Activated CD4-positive, alpha-beta T cell treated with anti-CD3 and anti-CD28 coated beads, Interleukin-2, amount 10 ng/mL, durations not matched to agents 7 days and 5 days (primary cell): ENCODE results near the gene LRRC52. TPM values are rescaled to one million over a fixed set of nuclear protein-coding genes. Genes with fewer than 3 reads are reported as not detected.

Experiments used
- CTCF ChIA-PET: fragments of 350-600 bp; sonication (Branson Sonifier 250); formaldehyde crosslinking; loops from one replicate; lab custom pipeline; 2021; ENCODE audit warnings: antibody characterized with exemption; lab: Charles Lee
- POLR2A ChIA-PET: fragments of 350-600 bp; sonication (Branson Sonifier 250); formaldehyde crosslinking; loops from one replicate; lab custom pipeline; 2021; ENCODE audit warnings: antibody characterized with exemption; lab: Charles Lee
- DNase-seq: peaks from one replicate; pipeline ENCODE4 v3.0.0-alpha.2; 2020
- H3K27ac Mint-ChIP-seq: one replicate; pipeline ENCODE4 v1.8.0; 2021; ENCODE audit warnings: mild to moderate bottlenecking, moderate library complexity, mixed read lengths
- H3K27me3 Mint-ChIP-seq: one replicate; pipeline ENCODE4 v1.8.0; 2021; ENCODE audit warnings: mixed read lengths
- H3K36me3 Mint-ChIP-seq: one replicate; pipeline ENCODE4 v1.8.0; 2021; ENCODE audit warnings: low read depth, mixed read lengths
- H3K4me1 Mint-ChIP-seq: one replicate; pipeline ENCODE4 v1.8.0; 2021; ENCODE audit warnings: mixed read lengths
- H3K4me3 Mint-ChIP-seq: one replicate; pipeline ENCODE4 v1.8.0; 2021; ENCODE audit warnings: mild to moderate bottlenecking, moderate library complexity, mixed read lengths
- H3K9me3 Mint-ChIP-seq: one replicate; pipeline ENCODE4 v1.8.0; 2021; ENCODE audit warnings: mixed read lengths
- total RNA-seq, 2 experiments: library from RNA; stranded (reverse); gene quantifications; one replicate each; pipeline ENCODE4 v1.2.3, GENCODE V29; 2021

Gene LRRC52
- total RNA-seq, 2 experiments from 2014 or later: not detected

GRCh38 chr1:165520646-165521045 lies 23.2 kb upstream of the LRRC52 start:
- ChIA-PET POLR2A (no interaction called here), CTCF (no interaction called here)
- Mint-ChIP-seq H3K27me3 (peaks cover 31% of the 10 kb centered on the region), H3K4me1 (no peaks in the 10 kb centered on the region), H3K4me3 (no peak overlapping the region), H3K9me3 (peaks cover 7% of the 10 kb centered on the region), H3K27ac (no peak overlapping the region), H3K36me3 (no peaks in the 10 kb centered on the region)
- DNase-seq: no peak

GRCh38 chr1:165524639-165525285 lies 19.0 kb upstream of the LRRC52 start:
- no peak overlapping the region for H3K4me3 Mint-ChIP-seq
- H3K36me3 Mint-ChIP-seq: no peaks in the 10 kb centered on the region
- peaks cover 41% of the 10 kb centered on the region for H3K27me3 Mint-ChIP-seq
- no peak for DNase-seq
- ChIA-PET CTCF (no interaction called here), POLR2A (no interaction called here)
- no peak overlapping the region for H3K27ac Mint-ChIP-seq
- peaks cover 7% of the 10 kb centered on the region for H3K9me3 Mint-ChIP-seq
- H3K4me1 Mint-ChIP-seq: no peaks in the 10 kb centered on the region

GRCh38 chr1:165525708-165526107 lies 18.1 kb upstream of the LRRC52 start:
- H3K9me3 Mint-ChIP-seq: peaks cover 7% of the 10 kb centered on the region
- ChIA-PET CTCF (no interaction called here), POLR2A (no interaction called here)
- H3K36me3 Mint-ChIP-seq: no peaks in the 10 kb centered on the region
- peaks cover 39% of the 10 kb centered on the region for H3K27me3 Mint-ChIP-seq
- H3K27ac Mint-ChIP-seq: no peak overlapping the region
- H3K4me3 Mint-ChIP-seq: no peak overlapping the region
- no peaks in the 10 kb centered on the region for H3K4me1 Mint-ChIP-seq
- no peak for DNase-seq

- CTCF ChIA-PET: no interaction called here
- no peak overlapping the region for H3K4me3 Mint-ChIP-seq
- H3K27me3 Mint-ChIP-seq: peaks cover 37% of the 10 kb centered on the region
- H3K4me1 Mint-ChIP-seq: no peaks in the 10 kb centered on the region
- H3K36me3 Mint-ChIP-seq: no peaks in the 10 kb centered on the region
- POLR2A ChIA-PET: no interaction called here
- H3K27ac Mint-ChIP-seq: no peak overlapping the region
- DNase-seq: no peak
- H3K9me3 Mint-ChIP-seq: peaks cover 2% of the 10 kb centered on the region
These were observed 16.4 kb upstream of the LRRC52 start for GRCh38 chr1:165527251-165528007.

- Mint-ChIP-seq H3K27me3 (peaks cover 34% of the 10 kb centered on the region), H3K27ac (no peak overlapping the region), H3K4me3 (no peak overlapping the region), H3K36me3 (no peaks in the 10 kb centered on the region), H3K4me1 (no peaks in the 10 kb centered on the region), H3K9me3 (no peaks in the 10 kb centered on the region)
- no peak for DNase-seq
- ChIA-PET POLR2A (no interaction called here), CTCF (no interaction called here)
These were observed 12.8 kb upstream of the LRRC52 start for GRCh38 chr1:165531021-165531420.

- Mint-ChIP-seq H3K9me3 (no peaks in the 10 kb centered on the region), H3K36me3 (no peaks in the 10 kb centered on the region), H3K27me3 (peaks cover 34% of the 10 kb centered on the region), H3K4me3 (no peak overlapping the region), H3K27ac (no peak overlapping the region), H3K4me1 (no peaks in the 10 kb centered on the region)
- ChIA-PET CTCF (no interaction called here), POLR2A (no interaction called here)
- no peak for DNase-seq
These were observed 11.7 kb upstream of the LRRC52 start for GRCh38 chr1:165532053-165532452.

GRCh38 chr1:165533254-165533653 lies 10.5 kb upstream of the LRRC52 start:
- peaks cover 34% of the 10 kb centered on the region for H3K27me3 Mint-ChIP-seq
- ChIA-PET CTCF (interaction anchor here (1.1 to 1.2 kb wide), 2 partner anchors 11 to 17 kb away, joined by 3 to 4 read pairs; no protein-coding TSS in a partner anchor), POLR2A (no interaction called here)

GRCh38 chr1:165536016-165536415 lies 7.8 kb upstream of the LRRC52 start:
- Mint-ChIP-seq H3K36me3 (no peaks in the 10 kb centered on the region), H3K4me3 (no peak overlapping the region), H3K27ac (no peak overlapping the region), H3K27me3 (peaks cover 29% of the 10 kb centered on the region), H3K9me3 (no peaks in the 10 kb centered on the region), H3K4me1 (no peaks in the 10 kb centered on the region)
- ChIA-PET CTCF (no interaction called here), POLR2A (no interaction called here)
- DNase-seq: no peak

More at GRCh38 chr1:165533254-165533653, 10.5 kb upstream of the LRRC52 start:
- H3K9me3 Mint-ChIP-seq: no peaks in the 10 kb centered on the region
- no peak overlapping the region for H3K27ac Mint-ChIP-seq
- no peak overlapping the region for H3K4me3 Mint-ChIP-seq
- H3K4me1 Mint-ChIP-seq: no peaks in the 10 kb centered on the region
- no peak for DNase-seq
- H3K36me3 Mint-ChIP-seq: no peaks in the 10 kb centered on the region

GRCh38 chr1:165537356-165538109 lies 6.3 kb upstream of the LRRC52 start:
- H3K27me3 Mint-ChIP-seq: peaks cover 26% of the 10 kb centered on the region
- ChIA-PET POLR2A (no interaction called here), CTCF (no interaction called here)
- no peaks in the 10 kb centered on the region for H3K4me1 Mint-ChIP-seq
- H3K4me3 Mint-ChIP-seq: no peak overlapping the region
- H3K27ac Mint-ChIP-seq: no peak overlapping the region
- no peaks in the 10 kb centered on the region for H3K9me3 Mint-ChIP-seq
- H3K36me3 Mint-ChIP-seq: no peaks in the 10 kb centered on the region
- DNase-seq: no peak

- CTCF ChIA-PET: no interaction called here
- DNase-seq: no peak
- POLR2A ChIA-PET: no interaction called here
- Mint-ChIP-seq H3K36me3 (no peaks in the 10 kb centered on the region), H3K4me3 (no peak overlapping the region), H3K4me1 (no peaks in the 10 kb centered on the region), H3K9me3 (no peaks in the 10 kb centered on the region), H3K27me3 (peaks cover 31% of the 10 kb centered on the region), H3K27ac (no peak overlapping the region)
These were observed 4.5 kb upstream of the LRRC52 start for GRCh38 chr1:165539306-165539705.

- no peaks in the 10 kb centered on the region for H3K9me3 Mint-ChIP-seq
- H3K36me3 Mint-ChIP-seq: no peaks in the 10 kb centered on the region
- no peak for DNase-seq
- no peaks in the 10 kb centered on the region for H3K4me1 Mint-ChIP-seq
- no peak overlapping the region for H3K27ac Mint-ChIP-seq
- peaks cover 37% of the 10 kb centered on the region for H3K27me3 Mint-ChIP-seq
- no peak overlapping the region for H3K4me3 Mint-ChIP-seq
- ChIA-PET POLR2A (no interaction called here), CTCF (interaction anchor here (0.6 kb wide), 1 partner anchor 1063 kb away, joined by 3 read pairs; no protein-coding TSS in a partner anchor)
These were observed 3.9 kb upstream of the LRRC52 start for GRCh38 chr1:165539908-165540307.

GRCh38 chr1:165542015-165542631 lies 1.7 kb upstream of the LRRC52 start:
- no peaks in the 10 kb centered on the region for H3K9me3 Mint-ChIP-seq
- CTCF ChIA-PET: no interaction called here
- peaks cover 42% of the 10 kb centered on the region for H3K27me3 Mint-ChIP-seq

GRCh38 chr1:165542647-165543046 lies 1.2 kb upstream of the LRRC52 start:
- no peaks in the 10 kb centered on the region for H3K4me1 Mint-ChIP-seq
- H3K27me3 Mint-ChIP-seq: peaks cover 40% of the 10 kb centered on the region
- ChIA-PET POLR2A (no interaction called here), CTCF (no interaction called here)
- no peaks in the 10 kb centered on the region for H3K9me3 Mint-ChIP-seq
- no peak overlapping the region for H3K4me3 Mint-ChIP-seq
- H3K27ac Mint-ChIP-seq: no peak overlapping the region
- no peak for DNase-seq
- no peaks in the 10 kb centered on the region for H3K36me3 Mint-ChIP-seq

More at GRCh38 chr1:165542015-165542631, 1.7 kb upstream of the LRRC52 start:
- no peak overlapping the region for H3K4me3 Mint-ChIP-seq
- H3K36me3 Mint-ChIP-seq: no peaks in the 10 kb centered on the region
- no peak for DNase-seq
- H3K27ac Mint-ChIP-seq: no peak overlapping the region
- POLR2A ChIA-PET: no interaction called here
- H3K4me1 Mint-ChIP-seq: no peaks in the 10 kb centered on the region
